ENCODE data around the gene NACC2.

NACC2 gene

DNA sequence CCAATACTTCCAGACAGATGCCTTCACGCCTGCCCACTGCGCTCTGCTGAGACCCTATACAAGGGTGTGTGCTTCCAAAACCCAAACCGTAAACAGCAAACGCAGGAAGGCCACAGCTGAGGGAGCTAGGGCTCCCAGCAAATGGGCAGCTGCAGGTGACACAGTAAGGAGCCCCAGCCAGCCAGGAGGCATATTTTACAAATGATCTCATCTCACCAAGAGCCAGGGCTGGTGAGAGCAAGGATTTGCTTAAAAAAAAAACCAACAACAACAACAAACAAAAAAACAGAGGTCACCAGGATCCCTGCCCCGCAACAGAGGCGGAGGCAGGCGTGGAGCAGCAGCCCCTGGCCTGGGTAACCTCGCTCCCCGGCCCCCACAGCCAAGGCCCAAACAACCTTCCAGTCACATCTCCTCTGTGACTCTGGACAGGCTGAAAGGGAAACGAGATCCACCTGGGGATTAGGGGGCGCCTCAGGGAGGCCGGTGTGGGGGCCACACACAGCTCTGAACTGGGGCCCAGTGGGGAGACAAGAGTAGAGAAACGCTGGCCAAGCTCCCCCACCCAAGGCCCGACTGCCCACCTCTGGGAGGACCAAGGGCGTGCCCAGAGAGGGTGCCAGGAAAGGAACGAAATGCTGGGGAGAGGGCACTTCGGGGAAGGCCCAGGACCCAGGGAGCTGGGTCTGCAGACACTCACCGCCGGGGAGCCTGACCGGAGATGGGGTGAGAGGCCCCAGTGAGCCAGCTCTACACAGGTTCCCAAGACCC is 3.3 kb downstream of the NACC2 start:
- DNase-seq = no peak

DNA sequence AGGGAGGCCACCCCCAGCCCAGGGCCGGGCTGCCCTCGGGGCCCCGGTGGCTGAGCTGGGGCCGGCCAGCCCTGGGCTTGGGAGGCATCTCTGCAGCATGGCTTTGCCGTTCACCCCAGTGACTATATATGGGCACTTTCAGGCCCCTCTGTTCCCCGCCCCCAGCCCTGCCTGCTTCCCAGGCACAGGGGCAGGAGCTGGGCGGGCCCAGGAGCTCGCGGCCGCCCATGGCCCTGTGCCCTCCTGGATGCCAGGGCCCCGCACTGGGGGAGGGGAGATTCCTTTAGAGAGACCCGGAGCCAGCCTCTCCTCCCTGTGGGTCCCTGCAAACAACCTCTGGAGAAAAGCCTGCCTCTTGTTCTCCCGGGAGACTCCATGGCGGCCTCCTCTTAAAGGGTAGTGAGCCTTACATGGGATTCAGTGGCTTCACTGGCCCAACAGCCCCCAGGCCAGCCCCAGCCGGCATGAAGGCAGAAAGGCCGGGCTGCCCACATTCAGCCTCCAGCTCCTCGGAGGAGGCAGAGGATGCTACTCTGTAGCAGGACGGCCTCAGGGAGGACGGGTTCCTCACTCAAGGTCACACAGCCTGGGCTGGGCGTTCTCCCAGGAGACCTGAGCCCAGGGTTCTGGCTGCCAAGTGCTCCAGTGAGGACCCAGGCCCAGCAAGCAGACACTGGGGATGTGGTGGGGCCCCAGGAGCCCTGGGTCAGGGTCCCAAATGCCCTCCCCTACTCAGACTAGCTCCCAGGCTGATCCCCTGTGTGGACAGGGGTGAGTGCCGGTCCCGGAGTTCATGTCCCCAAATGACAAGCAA is 4.1 kb downstream of the NACC2 start:
- DNase-seq = no peak

DNA sequence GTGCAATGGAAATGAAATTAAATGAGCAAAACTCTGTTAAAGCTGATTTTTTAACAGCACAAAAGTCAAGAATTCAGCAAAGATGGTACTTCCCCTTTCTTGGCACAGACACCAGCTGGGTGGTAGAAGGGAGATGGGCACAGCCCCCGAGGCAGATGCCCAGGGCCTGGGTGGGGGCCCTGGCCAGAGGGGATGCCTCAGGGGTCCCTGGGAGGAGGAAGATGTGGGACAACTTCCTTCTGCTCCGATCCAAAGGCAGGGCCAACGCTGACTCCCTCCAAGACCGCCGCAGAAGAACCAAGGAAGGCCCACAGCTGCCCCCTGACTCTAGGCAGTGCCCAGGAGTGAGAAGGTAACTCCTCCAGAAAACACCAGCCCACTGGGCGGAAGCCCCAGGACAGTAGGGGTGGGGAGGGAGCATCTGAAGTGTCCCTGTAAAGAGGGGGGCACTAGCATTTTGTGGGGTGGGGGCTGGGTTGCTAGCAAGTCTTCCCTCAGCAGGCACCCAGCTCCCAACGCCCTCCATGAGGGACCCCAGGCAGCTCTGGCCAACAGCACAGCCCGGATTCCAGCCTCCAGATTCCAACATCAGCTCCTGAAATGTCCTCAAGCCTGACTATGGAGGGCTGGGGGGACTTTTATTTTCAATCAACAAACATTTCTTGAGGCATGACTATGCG is 4.9 kb downstream of the NACC2 start:
- DNase-seq = no peak

DNA sequence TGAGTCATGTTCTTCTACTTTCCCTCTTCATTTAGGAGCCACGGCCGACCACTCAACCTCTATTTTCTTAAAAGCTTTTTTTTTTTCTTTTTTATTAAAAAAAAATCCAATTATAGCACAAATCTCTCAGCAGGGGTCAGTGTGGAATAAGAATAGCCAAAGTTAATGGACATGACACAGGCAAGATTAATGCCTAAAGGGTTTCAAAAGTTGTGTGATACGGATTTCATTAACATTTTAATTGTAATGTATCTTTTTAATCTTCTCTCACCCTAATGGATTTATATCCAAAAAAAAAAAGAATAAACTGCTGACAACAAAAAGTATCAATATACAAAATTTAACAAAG is 5.4 kb downstream of the NACC2 start:
- no peak for DNase-seq

DNA sequence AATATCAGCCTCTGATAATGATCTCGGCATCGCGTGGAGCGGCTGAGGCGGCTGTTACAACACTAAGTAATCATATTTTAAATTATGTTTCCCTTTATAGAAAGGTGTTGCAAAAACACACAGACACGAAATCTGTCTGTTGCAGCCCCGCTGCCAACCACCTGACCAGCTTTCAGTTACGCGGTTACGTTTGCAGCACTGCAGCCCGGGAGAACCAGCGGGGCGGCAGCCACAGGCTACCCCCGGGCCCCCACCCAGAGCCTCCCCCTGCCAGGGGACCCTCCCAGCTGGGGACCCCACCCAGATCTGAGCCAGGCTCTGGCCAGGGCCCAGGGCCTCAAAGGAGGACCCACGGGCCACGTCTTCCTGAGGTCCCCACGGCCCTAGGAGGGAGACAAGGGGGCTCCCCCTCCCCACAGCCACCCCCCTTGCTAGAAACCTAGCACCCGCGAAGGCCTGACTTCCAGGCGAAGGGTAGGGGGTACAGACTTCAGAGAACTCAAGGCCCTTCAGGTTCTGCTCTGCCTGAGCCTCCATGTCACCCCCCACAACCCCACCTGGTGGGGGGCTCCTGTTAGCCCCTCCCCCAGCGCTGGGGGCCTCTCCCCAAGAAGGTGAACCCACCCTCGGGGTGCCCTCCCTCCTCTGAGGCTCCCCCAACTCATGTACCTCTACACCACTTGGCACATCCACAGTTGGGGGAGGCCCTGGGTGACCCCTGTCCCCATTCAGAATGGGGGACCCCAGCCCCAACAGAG is 6.0 kb downstream of the NACC2 start:
- no peak for DNase-seq

DNA sequence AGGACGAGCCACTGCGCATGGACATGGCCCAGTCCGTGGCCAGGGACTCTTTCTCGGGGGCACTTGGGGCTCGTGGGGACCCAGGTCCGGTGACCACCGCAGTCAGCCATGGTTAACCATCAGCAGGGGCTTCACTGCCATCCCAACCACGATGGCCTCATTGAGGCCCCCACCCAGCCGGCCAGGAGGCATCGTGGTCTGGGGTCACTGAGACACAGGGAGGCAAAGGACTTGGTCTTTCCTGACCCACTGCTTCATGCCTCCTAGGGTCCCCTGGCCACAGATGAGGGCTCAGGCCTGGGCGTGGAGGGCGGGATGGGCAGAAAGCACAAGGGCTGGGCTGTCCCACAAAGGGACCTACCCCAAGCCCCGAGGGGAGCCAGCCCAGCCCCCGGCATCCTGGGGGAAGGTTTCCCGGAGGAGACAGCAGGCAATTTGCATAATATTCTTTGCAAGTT is 6.6 kb downstream of the NACC2 start:
- DNase-seq = no peak

DNA sequence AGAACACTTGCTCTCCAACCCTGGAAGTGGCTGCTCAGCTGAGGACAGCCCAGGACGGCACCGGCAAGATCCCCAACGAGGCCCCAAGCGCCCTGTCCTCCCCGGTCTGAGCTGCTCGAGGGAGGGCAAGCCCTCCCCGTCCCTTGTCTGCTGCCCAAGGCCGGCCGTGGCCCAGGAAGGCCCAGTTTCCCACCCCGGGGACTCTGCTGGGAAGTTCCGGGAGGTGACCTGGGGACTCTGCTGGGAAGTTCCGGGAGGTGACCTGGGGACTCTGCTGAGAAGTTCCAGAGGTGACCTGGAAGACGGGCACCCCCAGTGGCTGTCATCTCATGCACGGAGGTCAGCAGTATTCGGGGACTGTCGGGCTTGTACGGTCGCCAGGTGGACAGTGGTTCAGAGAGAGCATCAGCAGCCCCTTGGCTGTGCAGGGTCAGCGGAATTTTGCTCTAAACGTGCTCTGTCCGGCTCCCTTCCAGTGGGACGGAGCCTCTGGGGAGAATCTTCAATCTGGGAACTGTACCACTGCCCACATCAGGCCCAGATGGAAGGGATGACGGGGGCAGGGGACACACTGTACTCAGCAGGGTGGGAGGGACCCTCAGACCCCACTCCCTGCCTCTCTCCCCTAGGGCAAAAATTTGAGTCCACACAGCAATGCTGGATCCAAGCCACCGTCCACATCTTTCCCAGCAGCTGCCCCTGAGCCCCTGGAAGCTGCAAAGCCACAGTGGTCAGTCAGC is 7.2 kb downstream of the NACC2 start:
- no peak for DNase-seq

DNA sequence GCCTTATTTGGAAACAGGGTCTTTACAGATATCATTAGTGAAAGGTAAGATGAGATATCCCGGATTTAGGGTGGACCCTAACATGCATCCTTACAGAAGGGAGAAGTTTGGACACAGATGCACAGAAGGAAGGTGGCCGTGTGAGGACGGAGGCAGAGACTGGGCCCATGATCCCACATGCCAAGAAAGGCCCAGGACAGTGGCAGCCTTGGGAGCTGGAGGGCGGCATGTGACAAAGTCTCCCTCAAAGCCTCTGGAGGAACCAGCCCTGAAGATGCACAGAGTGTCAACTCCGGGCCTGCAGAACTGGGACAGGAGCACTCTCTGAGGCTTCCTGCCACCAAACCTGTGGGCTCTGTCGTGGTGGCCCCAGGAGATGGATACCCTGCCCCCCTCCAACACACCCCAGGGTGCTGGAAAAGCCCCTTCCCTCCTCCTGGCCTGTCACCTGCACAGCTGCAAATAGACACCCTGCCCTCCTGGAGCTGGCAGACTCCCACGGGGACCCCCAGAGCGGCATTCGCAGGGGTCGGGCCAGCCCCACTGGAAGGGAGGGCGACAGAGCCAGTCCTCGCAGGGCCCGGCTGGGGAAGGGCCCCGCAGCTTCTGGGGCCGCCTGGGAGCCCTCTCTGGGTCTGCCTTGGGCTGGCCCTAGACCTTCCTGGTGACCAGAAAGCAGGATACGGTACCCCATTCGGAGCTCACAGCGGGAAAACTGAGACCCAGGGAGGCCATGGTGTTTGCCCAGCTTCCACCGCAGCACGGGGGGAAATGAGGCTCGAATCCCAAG is 7.9 kb downstream of the NACC2 start:
- no peak for DNase-seq

DNA sequence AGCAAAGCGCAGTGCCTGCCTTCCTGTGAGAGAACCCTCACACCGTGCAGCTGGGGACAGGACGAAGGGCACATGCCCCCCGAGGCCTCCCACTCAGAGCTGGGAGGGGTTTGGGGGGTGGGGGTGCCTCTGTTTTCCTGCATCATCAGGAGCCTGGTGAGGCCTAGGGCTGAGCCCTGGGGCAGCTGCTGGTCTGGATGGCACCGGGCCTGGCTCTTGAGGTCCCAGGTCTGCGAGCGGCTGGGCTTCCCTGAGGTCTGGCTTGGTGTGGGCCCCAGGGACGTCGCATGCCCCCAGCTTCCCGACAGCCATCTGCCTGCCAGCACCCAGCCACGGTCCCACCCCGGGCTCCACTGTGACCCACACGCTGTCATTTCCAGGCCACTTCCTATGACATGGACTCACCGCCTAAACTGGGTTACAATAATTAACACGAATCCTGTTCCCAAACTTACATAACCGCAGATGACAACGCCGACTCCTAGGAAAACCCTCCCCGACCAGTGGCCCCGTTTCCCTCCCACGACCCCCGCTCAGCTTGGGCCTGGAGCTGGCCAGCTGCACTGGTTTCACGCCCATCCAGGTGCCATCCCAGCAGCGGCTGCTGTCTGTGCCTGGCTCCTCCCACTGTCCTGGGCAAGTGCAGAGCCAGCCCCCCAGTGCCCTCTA is 8.7 kb downstream of the NACC2 start:
- DNase-seq = no peak

DNA sequence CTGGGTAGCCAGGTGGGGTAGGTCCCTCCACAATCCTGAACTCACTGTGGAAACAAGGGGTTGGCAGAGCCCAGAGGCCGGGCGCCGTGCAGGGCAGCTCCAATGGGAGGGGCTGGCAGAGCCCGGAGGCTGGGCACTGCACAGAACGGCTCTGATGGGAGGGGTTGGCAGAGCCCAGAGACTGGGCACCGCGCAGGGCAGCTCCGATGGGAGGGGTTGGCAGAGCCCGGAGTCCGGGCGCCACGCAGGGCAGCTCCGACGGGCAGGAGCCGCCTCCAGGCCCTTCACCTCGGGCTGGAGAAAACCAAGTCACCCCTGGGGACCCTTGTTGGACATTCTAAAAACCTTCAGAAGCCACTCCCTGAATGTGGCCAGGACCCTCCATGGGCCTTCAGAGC is 9.3 kb downstream of the NACC2 start:
- DNase-seq = no peak

DNA sequence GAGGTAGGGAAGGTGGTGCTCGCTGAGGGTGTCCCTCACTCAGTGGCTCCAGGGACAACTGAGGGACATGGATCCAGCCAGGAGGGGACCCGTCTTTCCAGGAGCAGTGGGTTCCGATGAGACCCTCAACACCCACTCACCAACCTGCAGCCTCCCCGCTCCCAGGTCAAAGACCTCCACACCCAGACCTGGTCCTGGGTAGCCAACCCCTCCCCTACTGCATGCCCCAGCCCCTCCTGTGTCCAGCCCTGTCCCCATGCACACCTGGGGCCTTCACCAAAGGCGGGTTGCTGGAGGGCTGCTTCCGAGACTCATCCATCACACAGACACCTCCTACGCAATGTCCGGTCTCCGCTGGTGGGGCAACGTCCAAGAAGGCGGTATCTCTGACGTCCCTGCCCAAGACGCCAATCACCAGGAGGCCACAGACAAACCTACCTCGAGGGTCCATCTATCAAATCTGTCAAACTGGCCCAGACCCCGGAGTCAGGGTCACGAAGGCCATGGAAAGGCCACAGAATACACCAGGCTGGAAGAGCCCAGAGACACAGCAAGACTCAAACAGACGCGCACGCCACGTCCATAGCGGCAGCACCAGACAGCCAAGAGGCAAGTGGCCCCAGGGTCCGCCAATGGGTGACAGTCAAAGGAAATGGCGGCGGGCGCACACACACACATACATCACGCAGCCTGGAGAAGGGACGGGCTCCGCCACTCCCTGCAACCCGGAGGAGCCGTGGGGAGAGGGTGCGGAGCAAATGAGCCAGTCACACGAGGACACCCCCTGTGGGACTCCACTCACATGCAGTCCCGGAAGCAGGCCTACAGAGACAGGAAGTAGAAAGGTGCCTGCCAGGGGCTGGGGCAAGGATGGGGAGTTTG is 10.8 kb downstream of the NACC2 start:
- no peak for DNase-seq

DNA sequence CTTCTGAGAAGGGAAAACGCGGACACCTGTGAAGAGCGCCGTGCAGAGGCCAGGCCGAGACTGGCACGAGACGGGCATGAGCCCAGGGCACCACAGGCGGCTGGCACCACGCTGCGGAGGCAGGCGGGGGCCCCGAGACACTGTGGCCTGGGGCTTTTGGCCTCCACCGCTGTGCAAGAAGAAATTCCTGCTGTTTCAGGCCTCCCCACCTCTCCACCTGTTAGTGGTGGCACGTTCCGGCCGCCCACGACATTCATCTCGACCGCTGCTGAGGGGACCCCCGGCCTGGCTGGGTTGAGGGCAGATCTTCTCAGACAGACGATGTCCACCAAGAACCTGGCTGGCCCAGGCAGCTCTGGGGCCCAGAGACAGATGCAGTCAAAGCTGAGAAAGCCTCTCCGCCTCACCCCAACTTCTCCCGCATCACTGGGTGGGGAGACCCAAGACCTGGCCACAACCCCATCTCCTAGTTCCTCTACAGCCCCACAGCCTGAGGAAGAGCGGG is 11.5 kb downstream of the NACC2 start:
- no peak for DNase-seq

DNA sequence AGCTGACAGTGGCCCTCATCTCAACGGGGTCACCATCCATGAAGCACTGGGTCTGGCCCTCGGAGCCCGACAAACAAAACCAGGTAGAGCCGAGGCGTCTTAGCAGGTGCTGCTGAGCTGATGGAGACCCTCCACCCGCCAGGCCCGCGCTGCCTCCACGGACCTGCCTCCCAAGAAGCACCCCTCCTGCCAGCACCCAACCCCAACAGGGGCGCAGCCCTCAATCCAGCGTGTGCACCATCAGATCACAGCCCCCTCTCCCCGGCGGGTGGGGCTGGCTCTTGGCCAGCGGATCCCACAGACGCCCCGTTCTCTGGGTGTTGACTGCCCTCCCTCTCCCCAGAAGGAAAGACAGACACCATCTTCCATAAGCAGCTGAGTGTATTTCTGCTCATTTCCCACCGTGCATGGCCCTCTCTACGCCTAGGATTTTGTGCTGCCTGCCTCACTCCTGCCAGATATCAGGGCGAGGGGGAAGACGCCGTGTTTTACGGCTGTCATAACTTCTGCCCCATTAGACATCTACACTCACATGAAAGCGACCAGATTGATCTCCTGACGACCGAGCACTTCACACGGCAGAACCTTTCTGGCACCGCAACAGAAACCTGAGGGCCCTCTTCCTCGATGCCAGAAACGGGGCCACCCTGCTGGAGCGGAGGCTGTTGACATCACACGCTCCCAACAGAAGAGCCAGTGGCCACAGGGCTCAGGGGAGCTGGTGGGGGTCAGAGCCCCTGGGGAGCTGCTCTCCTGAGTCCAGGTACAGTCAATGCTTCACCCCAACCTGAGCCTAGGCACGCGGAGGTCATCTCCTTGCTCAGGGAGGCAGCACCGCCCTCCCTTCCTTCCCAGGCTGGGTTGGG is 12.4 kb downstream of the NACC2 start:
- DNase-seq = no peak

DNA sequence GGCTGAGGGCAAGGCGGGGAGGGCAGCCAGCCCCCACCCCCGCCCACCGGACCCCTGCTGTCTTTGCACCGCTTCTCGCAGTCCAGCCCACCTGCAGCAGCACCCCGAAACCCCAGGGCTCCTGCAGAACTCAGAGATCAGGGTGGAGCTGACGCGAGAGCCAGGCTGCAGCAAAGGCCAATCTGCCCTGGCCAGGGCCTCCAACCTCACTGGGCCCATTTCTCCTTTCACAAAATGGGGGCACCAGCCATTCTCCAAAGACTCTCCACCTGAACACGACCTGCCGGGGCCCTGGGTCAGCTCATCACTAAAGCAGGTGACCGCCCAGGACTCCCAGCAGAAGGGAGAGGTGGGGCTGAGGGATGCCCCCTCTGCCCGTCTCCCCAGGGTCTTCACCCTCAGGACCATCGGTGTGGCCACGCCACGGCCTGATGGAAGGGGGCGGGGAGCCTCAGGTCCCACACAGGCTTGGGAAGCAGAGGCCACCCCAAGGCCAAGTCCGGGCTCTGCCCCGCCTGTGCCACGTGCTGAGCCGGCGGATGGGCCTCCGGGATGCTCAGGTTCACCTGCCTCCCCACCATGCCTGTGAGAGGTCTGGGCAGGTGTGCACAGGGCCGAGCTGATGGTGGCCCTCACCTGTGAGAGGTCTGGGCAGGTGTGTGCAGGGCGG is 13.1 kb downstream of the NACC2 start:
- DNase-seq = no peak

DNA sequence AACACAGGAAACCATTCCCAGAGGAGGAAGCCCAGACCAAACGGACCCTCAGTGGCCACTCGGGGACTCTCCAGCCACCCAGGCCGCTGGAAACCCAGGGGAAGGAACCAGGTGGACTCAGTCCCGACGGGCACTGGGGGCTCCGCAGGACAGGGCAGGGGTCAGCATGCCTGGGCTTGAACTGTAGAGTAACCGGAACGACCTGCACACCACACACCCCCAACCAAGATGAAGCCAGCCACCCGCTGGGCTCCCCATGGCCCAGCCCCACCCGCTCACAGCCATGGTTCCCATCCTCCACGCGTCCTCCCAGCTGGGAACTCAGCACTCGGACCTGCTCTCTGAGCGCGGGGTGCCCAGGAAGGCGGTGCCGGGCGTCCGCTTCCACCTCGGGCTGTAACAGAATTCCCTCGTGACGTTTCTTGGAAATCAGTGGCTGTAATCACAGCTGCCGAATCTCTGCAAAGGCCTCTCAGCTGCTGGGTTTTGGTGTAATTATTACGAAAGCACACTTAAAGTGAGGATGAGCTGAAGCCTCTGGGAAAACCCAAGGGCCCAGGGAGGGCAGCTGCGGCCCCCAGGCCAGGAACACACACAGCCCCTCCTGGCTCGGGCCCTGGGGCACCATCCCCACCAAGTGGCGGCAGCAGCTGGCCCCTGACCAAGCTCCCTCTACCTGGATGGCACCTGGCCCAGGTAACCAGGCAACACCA is 13.8 kb downstream of the NACC2 start:
- DNase-seq = no peak

DNA sequence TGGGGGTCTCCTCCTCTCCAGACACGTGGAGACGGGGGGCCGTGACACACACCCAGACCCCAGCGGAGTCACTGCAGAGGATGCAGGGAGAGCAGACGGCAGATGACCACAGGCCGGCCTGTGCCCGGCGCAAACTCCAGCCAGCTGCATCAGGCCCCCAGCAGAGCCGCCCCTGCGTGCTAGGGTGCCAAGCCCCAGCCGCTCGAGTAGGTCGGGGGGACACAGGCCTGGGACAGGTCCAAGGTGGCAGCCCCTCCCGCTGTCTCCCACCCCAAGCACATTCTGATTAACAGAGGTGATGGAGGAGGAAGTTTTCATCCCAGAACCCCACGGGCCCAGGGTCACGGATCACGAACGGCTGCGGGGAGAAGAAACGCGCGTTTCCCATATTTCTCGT is 14.4 kb downstream of the NACC2 start:
- DNase-seq = no peak

DNA sequence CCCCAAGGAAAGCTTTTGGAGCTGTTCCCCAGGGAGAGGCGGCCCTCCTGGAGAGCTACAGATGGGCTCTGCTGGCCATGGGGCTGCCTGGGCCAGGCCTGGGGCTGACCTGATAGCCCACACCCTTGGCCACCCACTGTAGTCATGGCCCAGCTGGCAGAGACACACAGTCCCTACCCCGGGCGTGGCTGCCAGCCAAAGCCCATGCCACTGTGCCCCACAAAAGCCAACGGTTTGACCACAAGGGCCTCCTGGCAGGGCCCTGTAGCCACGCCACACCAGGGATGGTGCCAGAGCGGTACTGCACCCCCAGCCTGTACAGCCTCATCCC is 15.2 kb downstream of the NACC2 start:
- no peak for DNase-seq
